HL-60 (cell line): ENCODE measurements around the gene SLC7A6.

Source experiments
- GABPA ChIP-seq: IDR thresholded peaks from 2 replicates; pipeline ENCODE4 v1.6.1; 2012; ENCODE audit warnings: low read depth
- POLR2AphosphoS5 ChIP-seq: IDR thresholded peaks from 2 replicates; pipeline ENCODE4 v1.6.1; 2012; ENCODE audit warnings: low read depth
- REST ChIP-seq: IDR thresholded peaks from 2 replicates; pipeline ENCODE4 v1.6.1; 2012; ENCODE audit warnings: low read depth; ENCODE audit not compliant: insufficient replicate concordance
- SPI1 ChIP-seq: IDR thresholded peaks from 2 replicates; pipeline ENCODE4 v1.6.1; 2012; ENCODE audit warnings: low read depth, mild to moderate bottlenecking, borderline replicate concordance
- TF ChIP-seq, protein P1 (sequence below): IDR thresholded peaks from one replicate; pipeline ENCODE4 v1.5.1; 2011; ENCODE audit warnings: low read length, control low read depth, inconsistent platforms; ENCODE audit not compliant: insufficient read depth

GRCh38 chr16:68290450-68290849 lies 26.1 kb downstream of the SLC7A6 start:
- TF ChIP-seq, protein P1, sequence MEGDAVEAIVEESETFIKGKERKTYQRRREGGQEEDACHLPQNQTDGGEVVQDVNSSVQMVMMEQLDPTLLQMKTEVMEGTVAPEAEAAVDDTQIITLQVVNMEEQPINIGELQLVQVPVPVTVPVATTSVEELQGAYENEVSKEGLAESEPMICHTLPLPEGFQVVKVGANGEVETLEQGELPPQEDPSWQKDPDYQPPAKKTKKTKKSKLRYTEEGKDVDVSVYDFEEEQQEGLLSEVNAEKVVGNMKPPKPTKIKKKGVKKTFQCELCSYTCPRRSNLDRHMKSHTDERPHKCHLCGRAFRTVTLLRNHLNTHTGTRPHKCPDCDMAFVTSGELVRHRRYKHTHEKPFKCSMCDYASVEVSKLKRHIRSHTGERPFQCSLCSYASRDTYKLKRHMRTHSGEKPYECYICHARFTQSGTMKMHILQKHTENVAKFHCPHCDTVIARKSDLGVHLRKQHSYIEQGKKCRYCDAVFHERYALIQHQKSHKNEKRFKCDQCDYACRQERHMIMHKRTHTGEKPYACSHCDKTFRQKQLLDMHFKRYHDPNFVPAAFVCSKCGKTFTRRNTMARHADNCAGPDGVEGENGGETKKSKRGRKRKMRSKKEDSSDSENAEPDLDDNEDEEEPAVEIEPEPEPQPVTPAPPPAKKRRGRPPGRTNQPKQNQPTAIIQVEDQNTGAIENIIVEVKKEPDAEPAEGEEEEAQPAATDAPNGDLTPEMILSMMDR = no peak
- no peak for TF ChIP-seq POLR2AphosphoS5
- no peak for TF ChIP-seq GABPA
- no peak for TF ChIP-seq REST
- no peak for TF ChIP-seq SPI1
